Kidney epithelial cell (primary cell): ENCODE results near the gene GOSR2. TPM values are rescaled to one million over a fixed set of nuclear protein-coding genes. Genes with fewer than 3 reads are reported as not detected.
"Not testable (repeated sequence)": the region's sequence is repeated elsewhere in the genome, so short reads cannot be mapped to it uniquely, and the experiment has no call there.

Source experiments
- DNase-seq: peaks from one replicate; pipeline ENCODE4 v3.0.0-alpha.2; 2010; ENCODE audit warnings: low read depth
- H3K27me3 ChIP-seq: 2 replicates; pipeline ENCODE4 v1.6.0; 2011; ENCODE audit warnings: low read length; ENCODE audit not compliant: control insufficient read depth, insufficient read depth
- H3K36me3 ChIP-seq: 2 replicates; pipeline ENCODE4 v1.5.1; 2011; ENCODE audit warnings: low read length; ENCODE audit not compliant: control insufficient read depth, insufficient read depth
- H3K4me3 ChIP-seq: 2 replicates; pipeline ENCODE4 v1.5.1; 2011; ENCODE audit warnings: low read depth, mild to moderate bottlenecking, control low read depth, low read length
- total RNA-seq: library from RNA; depleted of rRNA; stranded (reverse); fragments of >200 nt; gene quantifications from 2 replicates; pipeline ENCODE4 v1.2.3, GENCODE V29; 2015
- TF ChIP-seq, protein P1 (sequence below): IDR thresholded peaks from 2 replicates; pipeline ENCODE4 v1.5.1; 2011; ENCODE audit warnings: mild to moderate bottlenecking, moderate library complexity, low read length, control low read depth, inconsistent platforms; ENCODE audit not compliant: insufficient read depth, poor library complexity, severe bottlenecking

The GOSR2 gene
- total RNA-seq, 1 donor from 2014 or later = 37.4 TPM

DNA sequence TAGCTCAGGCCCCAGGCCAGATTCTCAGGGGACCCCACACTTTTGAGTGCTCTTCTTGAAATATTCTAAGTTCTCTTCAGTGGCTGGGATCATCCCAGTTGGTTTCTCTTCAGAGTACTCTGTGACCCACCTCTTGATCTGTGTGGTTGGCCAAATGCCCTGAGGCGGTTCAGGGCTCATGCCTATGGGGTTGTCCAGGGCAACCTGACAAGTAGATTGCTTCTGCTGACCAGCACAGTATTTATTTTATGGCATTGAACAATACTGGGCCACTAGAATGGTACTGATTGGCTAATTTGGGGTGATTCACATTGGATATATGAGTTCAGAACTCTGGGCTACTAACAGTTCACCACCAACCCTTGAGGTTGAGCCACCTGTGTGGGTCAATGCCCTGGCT is 7.4 kb upstream of the GOSR2 start:
- DNase-seq = no peak
- Histone ChIP-seq H3K27me3 (no peaks in the 10 kb centered on the region), H3K4me3 (no peak overlapping the region), H3K36me3 (no peaks in the 10 kb centered on the region)
- TF ChIP-seq, protein P1, sequence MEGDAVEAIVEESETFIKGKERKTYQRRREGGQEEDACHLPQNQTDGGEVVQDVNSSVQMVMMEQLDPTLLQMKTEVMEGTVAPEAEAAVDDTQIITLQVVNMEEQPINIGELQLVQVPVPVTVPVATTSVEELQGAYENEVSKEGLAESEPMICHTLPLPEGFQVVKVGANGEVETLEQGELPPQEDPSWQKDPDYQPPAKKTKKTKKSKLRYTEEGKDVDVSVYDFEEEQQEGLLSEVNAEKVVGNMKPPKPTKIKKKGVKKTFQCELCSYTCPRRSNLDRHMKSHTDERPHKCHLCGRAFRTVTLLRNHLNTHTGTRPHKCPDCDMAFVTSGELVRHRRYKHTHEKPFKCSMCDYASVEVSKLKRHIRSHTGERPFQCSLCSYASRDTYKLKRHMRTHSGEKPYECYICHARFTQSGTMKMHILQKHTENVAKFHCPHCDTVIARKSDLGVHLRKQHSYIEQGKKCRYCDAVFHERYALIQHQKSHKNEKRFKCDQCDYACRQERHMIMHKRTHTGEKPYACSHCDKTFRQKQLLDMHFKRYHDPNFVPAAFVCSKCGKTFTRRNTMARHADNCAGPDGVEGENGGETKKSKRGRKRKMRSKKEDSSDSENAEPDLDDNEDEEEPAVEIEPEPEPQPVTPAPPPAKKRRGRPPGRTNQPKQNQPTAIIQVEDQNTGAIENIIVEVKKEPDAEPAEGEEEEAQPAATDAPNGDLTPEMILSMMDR = no peak

DNA sequence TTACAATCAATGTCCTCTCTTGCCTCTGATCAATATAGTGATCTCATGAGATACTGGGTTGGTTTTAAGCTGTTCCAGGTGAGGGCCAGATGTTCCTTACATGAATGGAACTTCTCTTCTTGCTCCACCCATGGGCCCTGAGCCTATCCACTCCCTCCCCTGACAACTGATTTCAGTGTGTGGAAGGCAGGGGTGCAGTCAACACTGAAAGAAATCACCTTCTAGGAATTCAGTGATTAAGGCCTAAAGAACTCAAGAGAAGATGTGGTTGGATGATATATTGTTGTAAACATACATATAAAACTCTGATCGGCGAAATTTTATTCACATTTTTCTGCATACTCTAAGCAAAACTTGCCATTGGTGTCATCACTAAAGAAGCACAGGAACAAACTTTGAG is 6.7 kb upstream of the GOSR2 start:
- no peak overlapping the region for H3K4me3 ChIP-seq
- no peaks in the 10 kb centered on the region for H3K27me3 ChIP-seq
- no peaks in the 10 kb centered on the region for H3K36me3 ChIP-seq
- TF ChIP-seq, protein P1 = no peak
- DNase-seq = no peak

DNA sequence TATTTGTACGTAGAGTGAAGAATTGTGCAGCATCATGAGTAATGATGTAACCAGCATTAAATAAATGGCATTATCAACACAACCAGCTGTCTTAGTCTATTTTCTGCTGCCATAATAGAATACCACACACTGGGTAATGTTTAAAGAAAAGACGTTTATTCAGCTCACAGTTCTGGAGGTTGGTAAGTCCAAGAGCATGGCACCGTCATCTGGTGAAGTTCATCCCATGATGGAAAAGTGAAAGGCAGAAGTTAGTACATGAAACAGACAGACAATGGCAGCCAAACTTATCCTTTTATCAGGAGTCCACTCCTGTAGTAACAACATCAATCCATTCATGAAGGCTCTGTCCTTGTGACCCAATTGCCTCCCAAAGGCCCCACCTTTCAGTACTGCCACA is 6.3 kb upstream of the GOSR2 start:
- DNase-seq = no peak
- H3K36me3 ChIP-seq = no peaks in the 10 kb centered on the region
- TF ChIP-seq, protein P1 = no peak
- H3K27me3 ChIP-seq = no peaks in the 10 kb centered on the region
- no peak overlapping the region for H3K4me3 ChIP-seq

DNA sequence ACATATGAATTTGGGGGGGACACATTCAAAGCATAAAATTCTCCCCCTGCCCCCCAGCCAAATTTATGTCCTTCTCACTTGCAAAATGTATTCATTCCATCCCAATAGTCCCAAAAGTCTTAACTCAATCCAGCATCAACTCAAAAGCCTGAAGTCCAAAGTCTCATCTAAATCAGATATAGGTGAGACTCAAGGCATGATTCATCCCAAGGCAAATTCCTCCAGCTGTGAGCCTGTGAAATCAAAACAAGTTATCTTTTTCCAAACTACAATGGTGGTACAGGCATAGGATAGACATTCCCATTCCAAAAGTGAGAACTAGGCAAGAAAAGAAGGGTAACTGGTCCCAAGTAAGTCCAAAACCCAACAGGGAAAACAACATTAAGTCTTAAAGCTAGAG is 5.9 kb upstream of the GOSR2 start:
- H3K36me3 ChIP-seq = no peaks in the 10 kb centered on the region
- no peaks in the 10 kb centered on the region for H3K27me3 ChIP-seq
- H3K4me3 ChIP-seq = no peak overlapping the region
- no peak for DNase-seq
- TF ChIP-seq, protein P1 = no peak

DNA sequence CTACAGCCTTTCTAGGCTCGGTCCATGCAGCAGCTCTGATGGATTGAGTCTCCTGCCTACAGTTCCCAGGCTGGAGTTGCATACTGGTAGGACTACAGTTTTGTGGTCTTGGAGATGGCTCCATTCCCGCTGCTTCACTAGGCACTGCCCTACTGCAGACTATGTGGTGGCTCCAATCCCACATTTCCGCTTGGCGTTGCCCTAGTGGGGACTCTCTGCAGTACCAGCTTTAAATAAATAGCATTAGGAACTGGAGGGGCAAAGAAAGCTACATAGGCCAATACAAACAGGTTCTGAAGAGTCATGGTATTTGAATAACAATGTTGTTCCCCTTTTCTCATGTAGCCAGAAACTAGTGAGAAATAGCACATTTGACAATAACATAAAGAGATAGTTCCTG is 5.4 kb upstream of the GOSR2 start:
- Histone ChIP-seq H3K36me3 (no peaks in the 10 kb centered on the region), H3K27me3 (no peaks in the 10 kb centered on the region), H3K4me3 (no peak overlapping the region)
- TF ChIP-seq, protein P1 = no peak
- no peak for DNase-seq

DNA sequence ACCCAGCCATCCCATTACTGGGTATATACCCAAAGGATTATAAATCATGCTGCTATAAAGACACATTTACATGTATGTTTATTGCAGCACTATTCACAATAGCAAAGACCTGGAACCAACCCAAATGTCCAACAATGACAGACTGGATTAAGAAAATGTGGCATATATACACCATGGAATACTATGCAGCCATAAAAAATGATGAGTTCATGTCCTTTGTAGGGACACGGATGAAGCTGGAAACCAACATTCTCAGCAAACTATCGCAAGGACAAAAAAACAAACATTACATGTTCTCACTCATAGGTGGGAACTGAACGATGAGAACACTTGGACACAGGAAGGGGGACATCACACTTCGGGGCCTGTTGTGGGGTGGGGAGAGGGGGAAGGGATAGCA is 998 bp upstream of the GOSR2 start:
- DNase-seq, H3K36me3 ChIP-seq, H3K27me3 ChIP-seq: not testable (repeated sequence)
- peak overlapping the region; percentile 88 for H3K4me3 ChIP-seq
